K562 (cell line): Measurements from ENCODE around the gene SNX9. TPM values are rescaled to one million over a fixed set of nuclear protein-coding genes. Genes with fewer than 3 reads are reported as not detected.

ENCODE experiments used
- ATAC-seq: fragments of 200-7000 bp; cut with Tn5 transposase; 3 replicates; pipeline ENCODE4 v1.9.1; 2020; ENCODE audit warnings: moderate library complexity
- BruUV-seq: library from RNA; stranded (reverse); fragments of 400-500 nt; replicated peaks from 2 replicates; lab custom pipeline; 2021; lab: Mats Ljungman, UMichigan
- CTCF ChIA-PET: fragments of 300-600 bp; formaldehyde crosslinking; extraction: SDS; loops from one replicate; lab custom pipeline; 2021; ENCODE audit warnings: low intra/inter-chr PET ratio; lab: Yijun Ruan, JAX
- POLR2A ChIA-PET: fragments of 300-600, 350-650 bp; sonication (Branson Sonifier 250); formaldehyde crosslinking; extraction: SDS; loops from one replicate; lab custom pipeline; 2021; ENCODE audit warnings: antibody characterized with exemption, inconsistent platforms; lab: Yijun Ruan, JAX
- DNase-seq, 4 experiments: peaks; one replicate each; pipeline versions ENCODE4 v3.0.0 to v3.0.0-alpha.2; 2011 to 2018; ENCODE audit warnings: low spot score in 3 of 4, mixed read lengths in 3 of 4; ENCODE audit errors: extremely low read depth in 1 of 4
- FAIRE-seq: peaks from 2 replicates; lab custom pipeline; 2011; peaks lifted over from hg19 to GRCh38; lab: Jason Lieb, UNC
- H2AFZ ChIP-seq: 2 replicates; pipeline ENCODE4 v1.6.0; 2011; ENCODE audit warnings: low read depth, low read length, control low read depth, inconsistent platforms
- H3K27ac ChIP-seq: fragments of 200-600 bp; 3 replicates; pipeline ENCODE4 v1.8.0; 2011; ENCODE audit warnings: low read depth, mild to moderate bottlenecking, control low read depth, inconsistent platforms, low read length, moderate library complexity, mixed read lengths; ENCODE audit errors: extremely low read depth
- H3K27me3 ChIP-seq, 2 experiments: fragments of 300-600 bp in 1 of 2; 2 replicates in 1 of 2; 3 replicates in 1 of 2; pipeline versions ENCODE4 v1.6.0 to v1.8.0; 2011; ENCODE audit warnings: inconsistent platforms in 2 of 2, low read length in 2 of 2, mild to moderate bottlenecking in 1 of 2, mixed read lengths in 1 of 2, moderate library complexity in 1 of 2; ENCODE audit not compliant: control insufficient read depth in 2 of 2, insufficient read depth in 2 of 2
- H3K36me3 ChIP-seq: fragments of 300-600 bp; 3 replicates; pipeline ENCODE4 v1.8.0; 2011; ENCODE audit warnings: mild to moderate bottlenecking, low read length, inconsistent platforms; ENCODE audit not compliant: control insufficient read depth, insufficient read depth
- H3K4me1 ChIP-seq, 2 experiments: fragments of 200-600 bp in 1 of 2; replicated peaks in 1 of 2; 2 replicates in 1 of 2; 3 replicates in 1 of 2; pipeline versions ENCODE4 v1.5.1 to v1.8.0; 2011; ENCODE audit warnings: inconsistent platforms in 2 of 2, low read length in 2 of 2, mild to moderate bottlenecking in 1 of 2, mixed read lengths in 1 of 2, moderate library complexity in 1 of 2; ENCODE audit not compliant: control insufficient read depth in 2 of 2, insufficient read depth in 2 of 2
- H3K4me2 ChIP-seq: 2 replicates; pipeline ENCODE4 v1.6.1; 2011; ENCODE audit warnings: low read length, control low read depth, inconsistent platforms, mixed read lengths; ENCODE audit not compliant: insufficient read depth
- H3K4me3 ChIP-seq: fragments of 200-600 bp; sonication (generic), shearing (Covaris generic); 2 replicates; pipeline ENCODE4 v1.5.1; 2016; ENCODE audit warnings: control low read depth, inconsistent platforms
- H3K79me2 ChIP-seq: fragments of 200-600 bp; 3 replicates; pipeline ENCODE4 v1.8.0; 2011; ENCODE audit warnings: low read length, inconsistent platforms; ENCODE audit not compliant: control insufficient read depth, insufficient read depth
- H3K9ac ChIP-seq, 2 experiments: 2 replicates each; pipeline versions ENCODE4 v1.6.0 to v1.6.1; 2011; ENCODE audit warnings: low read depth in 2 of 2, low read length in 2 of 2, control low read depth in 1 of 2, inconsistent platforms in 1 of 2, mild to moderate bottlenecking in 1 of 2, mixed read lengths in 1 of 2; ENCODE audit not compliant: insufficient read depth in 1 of 2
- H3K9me1 ChIP-seq: one replicate; pipeline ENCODE4 v1.6.0; 2011; ENCODE audit warnings: inconsistent platforms, mild to moderate bottlenecking, low read length, moderate library complexity; ENCODE audit not compliant: control insufficient read depth, insufficient read depth
- H3K9me3 ChIP-seq: replicated peaks from 2 replicates; pipeline ENCODE4 v1.5.1; 2011; ENCODE audit warnings: low read depth, low read length, inconsistent platforms; ENCODE audit not compliant: control insufficient read depth, insufficient read depth
- H4K20me1 ChIP-seq: replicated peaks from 2 replicates; pipeline ENCODE4 v1.6.1; 2011; ENCODE audit warnings: low read length, inconsistent platforms, mixed read lengths; ENCODE audit not compliant: control insufficient read depth, insufficient read depth
- FOXK1 ChIP-seq: sonication (generic); formaldehyde crosslinking; IDR thresholded peaks from 2 replicates; pipeline ENCODE4 v1.8.0; 2022; ENCODE audit warnings: missing genetic modification reagents, mild to moderate bottlenecking, borderline replicate concordance
- SMARCE1 ChIP-seq: fragments of 450-650 bp; IDR thresholded peaks from 2 replicates; pipeline ENCODE4 v1.7.1; 2016; ENCODE audit warnings: mild to moderate bottlenecking
- TSC22D4 ChIP-seq: fragments of 450-650 bp; IDR thresholded peaks from 2 replicates; pipeline ENCODE4 v1.6.1; 2016; ENCODE audit warnings: missing genetic modification characterization, missing biosample characterization, control low read depth
- ZNF740 ChIP-seq, 3 experiments: fragments of 200-800 bp in 1 of 3; sonication (Bioruptor generic) in 1 of 3; sonication (generic) in 1 of 3; formaldehyde crosslinking in 1 of 3; IDR thresholded peaks; 2 replicates each; pipeline versions ENCODE4 v1.6.1 to v1.8.0; 2016 to 2022; ENCODE audit warnings: mild to moderate bottlenecking in 2 of 3, missing compliant biosample characterization in 2 of 3, missing genetic modification characterization in 2 of 3, missing genetic modification reagents in 1 of 3
- WGBS: fragments of 100-300 bp; shearing (Covaris generic); methylation state at CpG from one replicate; pipeline ENCODE4 v1.1.6; 2016; ENCODE audit warnings: low coverage, mixed read lengths; ENCODE audit not compliant: insufficient coverage; ENCODE audit errors: missing lambda C conversion rate; 5-methylcytosine and 5-hydroxymethylcytosine counted together
- in situ Hi-C: fragments of 300-500 bp; cut with MboI; formaldehyde crosslinking; loops from 4 replicates; pipeline ENCODE4 v1.15.0; 2018; ENCODE audit warnings: inconsistent platforms, mixed read lengths
- intact Hi-C: fragments of 100-400 bp; cut with micrococcal nuclease; formaldehyde crosslinking; loops from 2 replicates; pipeline ENCODE4 v1.14.2; 2022
- polyA plus RNA-seq, 8 experiments: library from polyadenylated mRNA; depleted of rRNA in 4 of 8; stranded (reverse) in 5 of 8; unstranded in 3 of 8; fragments of >200 nt; fragmentation: Nextera tagmentation in 2 of 8; fragmentation: Illumina TruSeq in 1 of 8; extraction: Ambion mirVana in 2 of 8; extraction: Trizol in 1 of 8; gene quantifications; 2 replicates each; pipeline versions ENCODE4 v1.2.1 to v1.2.3, GENCODE V29; 2011 to 2014; ENCODE audit warnings: inconsistent platforms in 1 of 8, missing spikeins in 1 of 8
- total RNA-seq, 7 experiments: library from RNA; depleted of rRNA in 6 of 7; stranded (reverse); fragments of >200 nt in 6 of 7; fragmentation: Illumina TruSeq in 2 of 7; extraction: Trizol in 2 of 7; gene quantifications; 2 replicates each; pipeline versions ENCODE4 v1.2.1 to v1.2.3, GENCODE V29; 2011 to 2021; ENCODE audit warnings: low replicate concordance in 1 of 7

SNX9 gene
- total and polyA plus RNA-seq, 9 of the 15 experiments (the other 6 are each of a cell fraction or from before 2014, with no cell fraction given), result 6.0 to 81.7 (median 57.1) TPM

DNA sequence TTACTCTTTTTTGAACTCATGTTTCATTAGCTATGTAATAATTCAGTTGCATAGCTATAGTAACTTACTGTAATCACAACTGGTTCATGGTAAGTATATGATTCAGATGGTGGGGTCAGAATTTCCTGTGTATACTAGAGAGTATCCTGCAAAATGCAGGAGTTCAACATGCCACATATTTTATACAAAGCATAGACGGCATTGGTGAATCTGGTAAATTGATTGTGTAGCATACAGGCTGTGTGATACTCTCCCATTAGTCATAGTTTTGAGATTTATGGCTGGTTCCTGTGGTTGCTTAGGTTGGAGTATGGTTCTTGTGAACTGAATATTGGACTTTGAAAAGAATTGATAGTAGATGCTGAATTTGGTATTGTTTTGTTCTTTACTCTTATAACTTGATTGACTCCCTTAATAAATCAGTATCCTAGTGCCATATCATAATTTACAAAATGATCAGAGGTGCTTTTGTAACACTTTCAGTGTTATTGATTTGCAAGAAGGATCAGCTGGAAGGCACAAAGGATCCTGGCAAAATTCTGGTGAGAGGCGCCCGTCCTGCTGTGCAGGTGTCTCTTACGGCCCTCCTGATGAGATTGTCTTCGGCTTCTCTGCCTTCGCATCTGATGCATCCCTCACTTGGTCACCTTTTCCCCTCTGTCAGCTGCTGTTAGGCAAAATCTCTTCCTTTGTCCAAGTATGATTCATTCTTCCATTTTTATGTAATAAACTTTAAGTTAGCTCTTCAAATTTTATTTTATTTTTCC, 22.6 kb downstream of the SNX9 start:
- ChIA-PET POLR2A (interaction anchor here (1.2 to 13.8 kb wide), 3 partner anchors 11 to 21 kb away, joined by 3 to 149 read pairs (median 4); no protein-coding TSS in a partner anchor), CTCF (no interaction called here)
- ATAC-seq (no peak), DNase-seq (no peak), FAIRE-seq (no peak)
- intact Hi-C loops, result no loop called here
- BruUV-seq, result no TSS peak
- no peaks in the 10 kb centered on the region for H3K9me3 ChIP-seq
- H3K9me1 ChIP-seq, result no peaks in the 10 kb centered on the region
- 79% methylated on average over 6 of the region's 6 CpGs for WGBS
- H3K9ac ChIP-seq, result no peak overlapping the region
- no peak overlapping the region for H2AFZ ChIP-seq
- H3K27ac ChIP-seq, result no peak overlapping the region
- in situ Hi-C loops, result no loop called here
- no peaks in the 10 kb centered on the region for H3K36me3 ChIP-seq
- peaks cover 22 to 70% of the 10 kb centered on the region in 2 experiments for H3K4me1 ChIP-seq
- TF ChIP-seq ZNF740 (CRISPR knock-in tag; IDR thresholded peaks at IDR 0.05), result no peak
- no peak for TF ChIP-seq ZNF740 (tag; IDR thresholded peaks at IDR 0.05)
- TF ChIP-seq TSC22D4 (tag), result no peak
- TF ChIP-seq FOXK1 (CRISPR knock-in tag), result no peak
- TF ChIP-seq SMARCE1, result no peak
- H3K27me3 ChIP-seq, result no peaks in the 10 kb centered on the region
- no peak overlapping the region for H3K4me3 ChIP-seq
- H3K79me2 ChIP-seq, result peaks cover 100% of the 10 kb centered on the region
- no peak overlapping the region for H3K4me2 ChIP-seq
- H4K20me1 ChIP-seq, result peaks cover 35% of the 10 kb centered on the region
